Measurements from ENCODE around the gene ERC2.
A peak's percentile ranks its signal among the peaks of the same experiment; 100 is the strongest.

The ERC2 gene

DNA sequence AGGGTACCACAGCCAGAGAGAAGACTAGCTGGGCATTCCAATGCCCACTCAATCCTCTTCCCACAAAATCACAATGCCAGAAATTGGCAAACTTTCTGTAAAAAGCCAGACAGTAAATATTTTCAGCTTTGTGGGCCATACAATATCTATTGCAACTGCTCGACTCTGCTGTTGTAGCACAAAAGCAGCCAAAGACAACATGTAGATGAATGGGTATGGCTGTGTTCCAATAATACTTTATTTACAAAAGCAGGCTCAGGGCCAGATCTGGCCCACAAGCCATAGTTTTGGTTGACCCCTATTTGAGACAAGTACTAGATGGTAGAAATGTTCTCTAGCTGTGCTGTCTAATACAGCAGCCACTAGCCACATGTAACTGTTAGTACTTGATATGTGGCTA is 330.9 kb downstream of the ERC2 start:
- no peak overlapping the region for H3K4me3 ChIP-seq (ENCODE audit: low read length)
- TF ChIP-seq, protein P1, sequence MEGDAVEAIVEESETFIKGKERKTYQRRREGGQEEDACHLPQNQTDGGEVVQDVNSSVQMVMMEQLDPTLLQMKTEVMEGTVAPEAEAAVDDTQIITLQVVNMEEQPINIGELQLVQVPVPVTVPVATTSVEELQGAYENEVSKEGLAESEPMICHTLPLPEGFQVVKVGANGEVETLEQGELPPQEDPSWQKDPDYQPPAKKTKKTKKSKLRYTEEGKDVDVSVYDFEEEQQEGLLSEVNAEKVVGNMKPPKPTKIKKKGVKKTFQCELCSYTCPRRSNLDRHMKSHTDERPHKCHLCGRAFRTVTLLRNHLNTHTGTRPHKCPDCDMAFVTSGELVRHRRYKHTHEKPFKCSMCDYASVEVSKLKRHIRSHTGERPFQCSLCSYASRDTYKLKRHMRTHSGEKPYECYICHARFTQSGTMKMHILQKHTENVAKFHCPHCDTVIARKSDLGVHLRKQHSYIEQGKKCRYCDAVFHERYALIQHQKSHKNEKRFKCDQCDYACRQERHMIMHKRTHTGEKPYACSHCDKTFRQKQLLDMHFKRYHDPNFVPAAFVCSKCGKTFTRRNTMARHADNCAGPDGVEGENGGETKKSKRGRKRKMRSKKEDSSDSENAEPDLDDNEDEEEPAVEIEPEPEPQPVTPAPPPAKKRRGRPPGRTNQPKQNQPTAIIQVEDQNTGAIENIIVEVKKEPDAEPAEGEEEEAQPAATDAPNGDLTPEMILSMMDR (conservative IDR thresholded peaks at IDR 0.05; ENCODE audit: low read length), result no peak
- no peak for DNase-seq (ENCODE audit: low read depth)

DNA sequence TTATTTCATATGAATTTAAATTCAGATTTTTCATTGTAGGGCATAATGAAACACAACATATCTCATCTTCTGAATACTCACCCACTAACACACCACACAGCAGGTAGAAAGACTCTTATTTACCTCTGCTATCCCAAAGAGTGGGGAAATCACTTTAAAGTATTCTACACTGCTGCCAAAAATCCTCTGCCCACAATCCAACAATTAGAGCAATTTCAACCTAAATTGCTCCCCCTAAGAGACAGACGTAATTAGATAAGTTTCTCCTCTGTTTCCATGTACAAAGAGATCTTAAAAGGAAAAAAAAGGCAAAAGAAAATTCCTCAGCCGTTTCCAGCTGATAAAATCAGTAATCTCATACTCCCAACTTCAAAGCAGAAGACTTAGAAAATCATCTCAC is 331.8 kb downstream of the ERC2 start:
- TF ChIP-seq, protein P1 (conservative IDR thresholded peaks at IDR 0.05; ENCODE audit: low read length), result no peak
- H3K4me3 ChIP-seq (ENCODE audit: low read length), result no peak overlapping the region
- DNase-seq (ENCODE audit: low read depth), result no peak

DNA sequence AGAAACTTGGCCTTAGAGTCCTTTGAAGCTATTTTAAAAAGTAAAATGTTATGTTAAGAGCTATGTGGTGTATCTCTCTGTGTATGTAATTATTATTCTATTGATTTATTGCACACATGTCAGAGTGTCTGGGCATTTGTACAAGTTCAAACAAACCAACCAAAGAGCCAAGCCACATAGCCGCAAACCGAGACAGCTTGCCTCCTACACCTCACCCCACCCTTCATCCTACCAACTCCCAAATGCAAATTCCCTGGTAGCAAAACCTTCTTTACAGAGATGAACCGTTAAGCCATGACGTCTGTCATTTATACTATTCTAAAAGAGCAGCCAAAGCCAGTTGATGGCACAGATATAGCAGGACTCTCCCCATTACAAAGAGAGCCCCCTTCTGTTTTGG is 332.3 kb downstream of the ERC2 start:
- H3K4me3 ChIP-seq (ENCODE audit: low read length), result no peak overlapping the region
- TF ChIP-seq, protein P1 (conservative IDR thresholded peaks at IDR 0.05; ENCODE audit: low read length), result no peak
- DNase-seq (ENCODE audit: low read depth), result peak; percentile 30

DNA sequence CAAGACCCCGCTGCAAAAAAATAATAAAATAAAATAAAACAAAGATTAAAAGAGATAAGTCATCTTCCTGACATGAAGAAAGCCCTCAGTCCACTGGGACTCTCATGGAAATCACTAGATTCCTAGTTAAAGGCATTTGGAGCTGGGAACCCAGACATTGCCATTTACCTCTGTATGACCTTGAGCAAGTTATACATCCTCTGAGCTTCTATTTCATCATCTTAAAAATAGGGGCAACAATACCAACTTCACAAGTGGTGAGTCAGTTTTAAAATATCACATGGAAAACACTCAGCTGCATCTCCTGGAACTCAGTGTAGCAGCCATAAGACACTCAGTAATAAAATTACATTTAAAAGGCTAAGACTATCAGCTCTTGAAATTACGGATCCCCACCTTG is 334.8 kb downstream of the ERC2 start:
- TF ChIP-seq, protein P1 (conservative IDR thresholded peaks at IDR 0.05; ENCODE audit: low read length), result no peak
- H3K4me3 ChIP-seq (ENCODE audit: low read length), result no peak overlapping the region
- peak; percentile 77 for DNase-seq (ENCODE audit: low read depth)

DNA sequence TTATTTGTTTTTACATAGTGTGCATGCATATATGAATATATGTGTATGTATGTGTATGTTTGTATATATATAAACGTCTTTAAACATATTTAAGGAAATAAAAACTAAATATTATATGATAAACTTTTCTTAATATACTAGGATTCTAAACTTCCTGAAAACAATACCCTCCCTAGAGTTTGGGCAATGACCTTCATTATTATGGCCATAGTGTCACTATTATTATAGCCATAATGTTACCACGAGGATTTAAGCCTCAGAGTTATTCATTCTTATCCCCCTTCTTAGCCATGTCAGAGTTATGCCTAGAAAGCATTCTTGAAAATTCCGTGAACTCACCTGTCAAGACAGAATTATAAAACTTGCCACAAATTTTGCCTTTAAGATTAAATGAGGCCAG is 335.5 kb downstream of the ERC2 start:
- TF ChIP-seq, protein P1 (conservative IDR thresholded peaks at IDR 0.05; ENCODE audit: low read length), result no peak

DNA sequence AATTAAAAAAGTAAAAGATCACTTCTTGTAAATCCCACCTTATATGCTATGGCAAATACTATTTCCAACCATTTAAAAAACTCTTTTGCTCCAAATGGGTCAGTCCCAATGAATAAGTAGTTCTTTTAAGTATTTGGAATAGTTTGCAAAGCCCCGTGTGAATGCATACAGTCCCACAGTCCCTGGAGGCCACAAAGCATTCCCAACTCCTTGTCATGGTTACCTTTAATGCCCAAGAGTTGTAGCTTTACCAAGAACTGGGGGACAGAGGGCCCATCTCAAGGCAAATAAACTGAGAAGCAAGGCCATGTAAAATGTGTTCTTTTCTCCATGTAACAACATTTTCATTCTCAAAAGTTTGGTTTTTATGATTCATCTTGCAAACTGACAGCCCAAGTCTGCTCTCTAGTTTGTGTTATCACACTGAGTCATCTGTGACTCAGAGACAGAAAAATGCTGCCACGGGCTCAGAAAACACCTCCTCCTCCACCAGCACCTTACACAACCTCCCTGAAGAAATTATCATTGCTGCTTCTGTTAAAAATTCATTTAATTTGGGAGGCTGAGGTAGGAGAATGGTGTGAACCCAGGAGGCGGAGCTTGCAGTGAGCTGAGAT is 336.2 kb downstream of the ERC2 start:
- TF ChIP-seq, protein P1 (conservative IDR thresholded peaks at IDR 0.05; ENCODE audit: low read length), result no peak
- no peak overlapping the region for H3K4me3 ChIP-seq (ENCODE audit: low read length)
- DNase-seq (ENCODE audit: low read depth), result peak; percentile 90

More for the DNA sequence above, 335.5 kb downstream of the ERC2 start:
- no peak for DNase-seq (ENCODE audit: low read depth)
- H3K4me3 ChIP-seq (ENCODE audit: low read length), result no peak overlapping the region

DNA sequence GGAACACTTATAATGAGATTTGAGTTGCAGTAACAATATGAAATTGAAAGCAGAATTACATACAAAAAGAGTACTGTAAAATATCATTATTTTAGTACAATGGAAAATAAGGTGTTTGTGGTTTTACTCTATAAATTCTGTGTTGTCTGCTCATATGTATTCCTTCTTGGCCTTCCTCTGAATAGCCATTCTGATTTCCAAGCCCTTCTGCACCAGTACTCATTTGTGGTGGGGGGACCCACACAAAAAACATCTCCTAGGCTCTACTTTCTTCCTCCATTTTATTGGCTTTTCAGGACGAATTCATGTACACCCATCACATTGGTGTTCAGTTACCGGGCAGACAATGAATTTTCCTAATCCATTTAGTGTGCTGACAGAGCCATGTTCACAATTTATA is 338.2 kb downstream of the ERC2 start:
- DNase-seq (ENCODE audit: low read depth), result no peak
- no peak overlapping the region for H3K4me3 ChIP-seq (ENCODE audit: low read length)
- TF ChIP-seq, protein P1 (conservative IDR thresholded peaks at IDR 0.05; ENCODE audit: low read length), result no peak
